GM18519 (cell line): ENCODE data around the gene IKBIP.
"Not testable (repeated sequence)": the region's sequence is repeated elsewhere in the genome, so short reads cannot be mapped to it uniquely, and the experiment has no call there.

ENCODE experiments used
- ATAC-seq: cut with Tn5 transposase; IDR thresholded peaks from one replicate; pipeline ENCODE4 v1.9.1; 2021; ENCODE audit warnings: mild to moderate bottlenecking, moderate library complexity; ENCODE audit not compliant: unreplicated experiment, low FRiP score

Gene IKBIP

DNA sequence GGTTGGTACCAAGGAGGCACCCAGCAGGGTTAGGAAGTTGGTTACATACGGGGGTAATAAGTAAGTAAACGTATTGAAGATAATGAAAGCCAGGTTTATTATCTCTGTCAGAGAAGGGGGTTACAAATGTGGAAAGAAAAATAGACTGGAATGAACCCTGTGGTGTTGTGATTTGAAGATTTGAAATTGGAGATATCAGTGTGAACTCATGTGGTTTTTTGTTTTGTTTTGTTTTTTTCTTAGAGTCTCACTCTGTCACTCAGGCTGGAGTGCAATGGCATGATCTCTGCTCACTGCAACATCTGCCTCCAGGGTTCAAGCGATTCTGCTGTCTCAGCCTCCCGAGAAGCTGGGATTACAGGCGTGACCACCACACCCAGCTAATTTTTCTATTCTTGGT lies 65.2 kb downstream of the IKBIP start:
- no peak for ATAC-seq

DNA sequence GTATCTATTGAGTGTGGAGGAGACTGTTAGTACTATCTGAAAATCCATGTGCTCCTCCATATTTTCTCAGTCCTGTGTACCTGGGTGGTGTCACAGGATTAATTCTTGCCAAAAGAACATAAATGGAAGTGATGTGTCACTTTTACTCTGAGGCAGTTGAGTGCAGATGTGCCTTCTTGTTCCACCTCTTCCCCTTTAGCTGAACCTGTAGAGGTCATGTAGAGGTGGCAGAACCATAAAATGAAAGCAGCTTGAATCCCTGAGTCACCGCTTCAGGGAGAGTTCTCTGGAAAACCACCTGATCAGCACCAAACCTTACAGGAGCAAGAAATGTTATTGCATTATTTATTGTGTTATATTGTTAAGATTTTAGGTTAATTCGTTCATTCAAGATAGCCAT lies 65.8 kb downstream of the IKBIP start:
- no peak for ATAC-seq

DNA sequence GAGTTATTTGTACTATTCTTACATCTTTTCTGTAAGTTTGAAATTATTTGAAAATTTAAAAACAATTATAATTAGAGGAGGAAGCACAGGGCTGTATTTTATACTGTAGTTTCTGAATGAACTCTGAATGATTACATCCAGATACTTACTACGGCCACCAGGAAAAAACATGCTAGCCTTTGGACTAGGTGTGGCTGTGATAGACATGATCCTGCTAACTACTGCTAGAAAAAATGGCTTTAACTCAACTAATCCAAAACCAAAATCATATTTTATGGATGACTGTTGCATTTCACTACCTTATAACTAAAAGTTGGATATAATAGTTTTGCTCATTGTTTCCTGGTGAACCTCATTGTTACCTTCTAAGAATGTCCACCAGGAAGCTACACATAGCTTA lies 66.2 kb downstream of the IKBIP start:
- no peak for ATAC-seq

DNA sequence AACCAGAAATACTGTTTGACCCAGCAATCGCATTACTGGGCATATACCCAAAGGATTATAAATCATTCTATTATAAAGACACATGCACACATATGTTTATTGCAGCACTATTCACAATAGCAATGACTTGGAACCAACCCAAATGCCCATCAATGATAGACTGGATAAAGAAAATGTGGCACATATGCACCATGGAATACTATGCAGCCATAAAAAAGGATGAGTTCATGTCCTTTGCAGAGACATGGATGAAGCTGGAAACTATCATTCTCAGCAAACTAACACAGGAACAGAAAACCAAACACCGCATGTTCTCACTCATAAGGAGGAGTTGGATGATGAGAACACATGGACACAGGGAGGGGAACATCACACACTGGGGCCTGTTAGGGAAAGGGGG lies 67.8 kb downstream of the IKBIP start:
- not testable (repeated sequence) for ATAC-seq

DNA sequence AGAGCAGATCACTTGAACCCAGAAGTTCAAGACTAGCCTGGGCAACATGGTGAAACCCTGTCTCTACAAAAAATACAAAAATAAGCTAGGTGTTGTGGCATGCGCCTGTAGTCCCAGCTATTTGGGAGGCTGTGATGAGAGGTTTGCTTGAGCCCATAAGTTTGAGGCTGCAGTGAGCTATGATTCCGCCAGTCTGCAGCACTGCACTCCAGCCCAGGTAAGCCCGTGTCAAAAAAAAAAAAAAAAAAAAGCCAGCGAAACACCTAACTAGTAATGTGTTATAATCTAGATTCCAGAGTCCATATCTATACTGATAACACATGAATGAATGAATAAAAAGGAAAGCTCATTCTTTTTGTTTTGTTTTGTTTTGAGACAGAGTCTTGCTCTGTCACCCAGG lies 69.6 kb downstream of the IKBIP start:
- no peak for ATAC-seq
